ENCODE measurements around the gene BRD8. TPM values are rescaled to one million over a fixed set of nuclear protein-coding genes. Genes with fewer than 3 reads are reported as not detected.

The BRD8 gene
- total and polyA plus RNA-seq, 9 of the 15 experiments (the other 6 are each of a cell fraction or from before 2014, with no cell fraction given) = 54.6 to 163 (median 87.0) TPM

DNA sequence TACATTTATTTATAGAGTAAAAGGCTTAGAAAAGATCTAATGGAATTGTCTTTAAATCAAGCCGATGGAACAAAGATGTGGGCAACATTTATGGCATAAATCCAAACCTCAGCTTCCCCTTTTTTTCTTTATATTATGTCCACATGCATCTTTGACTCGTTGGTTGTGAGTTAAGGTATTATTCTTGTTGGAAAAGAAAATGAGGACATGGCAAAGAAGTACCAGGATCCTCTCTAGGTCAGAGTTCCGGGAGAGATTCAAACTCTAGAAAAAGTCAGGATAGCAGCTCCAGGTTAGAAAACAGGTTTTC lies 38.7 kb downstream of the BRD8 start:
- POLR2A ChIA-PET = interaction anchor here (0.7 to 1.4 kb wide), 2 partner anchors 9 to 39 kb away, joined by 4 read pairs; partner anchors contain the start of gene KIF20A

More for the DNA sequence above, 38.7 kb downstream of the BRD8 start:
- DNase-seq (ENCODE audit: extremely low read depth in 1 of 4, low spot score in 3 of 4) = no peak
- Histone ChIP-seq H3K27me3 (ENCODE audit: control insufficient read depth in 2 of 2, insufficient read depth in 2 of 2, low read length in 2 of 2) (peaks cover 18 to 27% of the 10 kb centered on the region in 2 experiments; a peak in 4 of 5 replicates), H3K4me1 (replicated peaks in 1 of 2; ENCODE audit: control insufficient read depth in 2 of 2, insufficient read depth in 2 of 2, low read length in 2 of 2) (no peaks in the 10 kb centered on the region), H3K4me2 (ENCODE audit: insufficient read depth, low read length) (no peak overlapping the region), H3K9me1 (ENCODE audit: control insufficient read depth, insufficient read depth, low read length) (no peaks in the 10 kb centered on the region), H3K4me3 (no peak overlapping the region), H3K79me2 (ENCODE audit: control insufficient read depth, insufficient read depth, low read length) (no peaks in the 10 kb centered on the region), H3K9me3 (replicated peaks; ENCODE audit: control insufficient read depth, insufficient read depth, low read depth, low read length) (no peaks in the 10 kb centered on the region), H4K20me1 (replicated peaks; ENCODE audit: control insufficient read depth, insufficient read depth, low read length) (no peaks in the 10 kb centered on the region), H3K36me3 (ENCODE audit: control insufficient read depth, insufficient read depth, low read length) (no peaks in the 10 kb centered on the region), H3K27ac (ENCODE audit: extremely low read depth, low read depth, low read length) (no peak overlapping the region), H3K9ac (ENCODE audit: insufficient read depth in 1 of 2, low read depth in 2 of 2, low read length in 2 of 2) (no peak overlapping the region), H2AFZ (ENCODE audit: low read depth, low read length) (no peak overlapping the region)
- CTCF ChIA-PET (ENCODE audit: low intra/inter-chr PET ratio) = no interaction called here
- in situ Hi-C loops (cut with MboI) = loop anchor here (10.0 kb wide), 1 partner anchor 485 kb away; no protein-coding TSS in a partner anchor
- no TSS peak for BruUV-seq (replicated peaks)
- intact Hi-C loops (cut with micrococcal nuclease) = no loop called here
- no peak for TF ChIP-seq CCNT2 (IDR thresholded peaks at IDR 0.05; ENCODE audit: borderline replicate concordance, extremely low read depth, insufficient read length, low read depth, low read length)
- TF ChIP-seq RBM15 (IDR thresholded peaks at IDR 0.05; ENCODE audit: insufficient read depth, low read length) = no peak
- TF ChIP-seq KLF1 (tag; IDR thresholded peaks at IDR 0.05) = no peak
- no peak for TF ChIP-seq MAFF (IDR thresholded peaks at IDR 0.05; ENCODE audit: low read length)
- no peak for TF ChIP-seq MEF2D (tag; conservative IDR thresholded peaks at IDR 0.05; ENCODE audit: low read depth)
- no peak for TF ChIP-seq ETV5 (CRISPR knock-in tag; IDR thresholded peaks at IDR 0.05; ENCODE audit: low read depth)
- no peak for TF ChIP-seq GABPB2 (CRISPR knock-in tag; conservative IDR thresholded peaks at IDR 0.05)
- no peak for TF ChIP-seq SMARCC2 (IDR thresholded peaks at IDR 0.05; ENCODE audit: low read depth)
- TF ChIP-seq HMG20B (CRISPR knock-in tag; IDR thresholded peaks at IDR 0.05) = no peak
- no peak for TF ChIP-seq CBX3 (IDR thresholded peaks at IDR 0.05; ENCODE audit: borderline replicate concordance in 1 of 2, low read length in 2 of 2)
- TF ChIP-seq IRF9 (tag; IDR thresholded peaks at IDR 0.05) = no peak
- no peak for TF ChIP-seq NFATC3 (IDR thresholded peaks at IDR 0.05)
- no peak for TF ChIP-seq LCOR (CRISPR knock-in tag; IDR thresholded peaks at IDR 0.05)
- TF ChIP-seq HDAC2 (IDR thresholded peaks at IDR 0.05) = no peak
- no peak for TF ChIP-seq ATF1 (CRISPR knock-in tag; IDR thresholded peaks at IDR 0.05)
- no peak for TF ChIP-seq ATF1 (tag; IDR thresholded peaks at IDR 0.05)
- TF ChIP-seq DACH1 (IDR thresholded peaks at IDR 0.05; ENCODE audit: partially characterized antibody) = no peak
- TF ChIP-seq DMBX1 (CRISPR knock-in tag; IDR thresholded peaks at IDR 0.05; ENCODE audit: borderline replicate concordance) = no peak
- ATAC-seq = no peak
- no peak for FAIRE-seq
- 3% methylated on average over 3 of the region's 3 CpGs for WGBS (ENCODE audit: insufficient coverage, low coverage, missing lambda C conversion rate)

Measured in K562 (cell line).